GM11168 (cell line): ENCODE measurements around the gene OR4D6.

Source experiments
- in situ Hi-C: fragments of 300-500 bp; cut with MboI; formaldehyde crosslinking; loops from one replicate; pipeline ENCODE4 v1.12.0; 2022; ENCODE audit warnings: low sequenced_read_pairs; ENCODE audit not compliant: unreplicated experiment

The OR4D6 gene

GRCh38 chr11:59501931-59502330 lies 45.2 kb downstream of the OR4D6 start:
- in situ Hi-C loops = no loop called here

GRCh38 chr11:59503276-59503675 lies 46.5 kb downstream of the OR4D6 start, which contains the start of gene OR4D11:
OR4D11 (plus strand) TSS chr11:59503576; CDS start chr11:59503576, 0 bp downstream.
- in situ Hi-C loops = no loop called here
